Measurements from ENCODE around the gene SUFU.
A peak's percentile ranks its signal among the peaks of the same experiment; 100 is the strongest.

SUFU gene

DNA sequence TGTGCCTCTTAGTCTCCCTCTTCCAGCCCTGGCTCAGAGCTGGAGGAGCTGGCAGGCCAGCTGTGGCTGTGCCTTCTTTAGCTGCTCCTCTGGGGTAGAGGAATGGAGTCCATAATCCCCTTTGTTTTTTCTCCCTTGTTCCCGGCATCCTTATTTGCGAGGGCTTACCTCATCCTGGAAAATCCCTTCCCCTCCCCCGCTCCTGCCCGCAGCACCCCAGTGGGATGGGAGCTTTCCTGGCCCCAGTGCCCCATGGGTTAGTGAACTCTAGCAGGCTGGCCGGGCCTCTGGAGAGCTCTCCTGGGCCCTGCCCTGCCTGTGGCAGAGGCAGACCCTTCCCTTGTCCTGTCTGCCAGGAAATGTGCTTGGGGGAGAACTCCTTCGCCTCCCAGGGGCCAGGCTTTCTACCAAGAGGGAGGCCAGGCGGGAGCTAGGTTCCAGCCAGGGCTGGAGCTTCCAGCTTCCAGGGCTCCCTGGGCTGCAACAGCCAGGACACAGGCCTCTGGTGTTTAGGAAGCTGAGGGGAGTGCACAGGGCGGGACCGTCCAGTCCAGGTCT lies 124.0 kb downstream of the SUFU start:
- Histone ChIP-seq H2AFZ (ENCODE audit: low read length, unreplicated experiment) (no peak overlapping the region), H3K36me3 (ENCODE audit: insufficient read depth, low read length) (no peaks in the 10 kb centered on the region), H3K4me1 (ENCODE audit: control insufficient read depth, insufficient read depth, low read length, unreplicated experiment) (peaks cover 81% of the 10 kb centered on the region), H3K27me3 (ENCODE audit: insufficient read depth, low read length) (no peaks in the 10 kb centered on the region), H3K27ac (ENCODE audit: low read depth, low read length) (peak overlapping the region; percentile 86), H3K4me3 (ENCODE audit: low read depth, low read length) (no peak overlapping the region), H3K79me2 (ENCODE audit: control insufficient read depth, insufficient read depth, low read length, unreplicated experiment) (no peaks in the 10 kb centered on the region)

DNA sequence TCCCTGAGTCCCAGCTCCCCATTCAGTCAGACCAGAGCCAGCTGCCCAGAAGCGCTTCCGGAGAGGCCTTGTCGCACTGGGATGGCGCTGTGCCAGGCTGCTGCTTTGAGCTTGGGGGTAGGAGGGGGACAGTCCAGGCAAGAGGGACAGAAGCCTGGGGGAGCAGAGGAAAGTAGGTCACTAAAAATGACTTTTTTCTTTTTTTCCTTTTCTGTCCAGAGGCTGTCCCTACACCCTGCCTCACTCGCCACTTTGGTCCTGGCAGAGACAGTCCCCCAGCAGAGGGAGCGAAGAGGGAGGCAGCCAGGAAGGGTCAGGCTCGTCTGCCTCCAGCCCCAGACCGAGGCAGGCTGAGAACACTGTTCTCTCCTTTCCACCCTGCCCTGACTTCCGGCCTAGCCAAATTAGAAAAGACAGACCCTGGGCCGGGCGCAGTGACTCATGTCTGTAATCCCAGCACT lies 124.7 kb downstream of the SUFU start:
- peaks cover 87% of the 10 kb centered on the region for H3K4me1 ChIP-seq (ENCODE audit: control insufficient read depth, insufficient read depth, low read length, unreplicated experiment)
- peak overlapping the region; percentile 86 for H3K27ac ChIP-seq (ENCODE audit: low read depth, low read length)

DNA sequence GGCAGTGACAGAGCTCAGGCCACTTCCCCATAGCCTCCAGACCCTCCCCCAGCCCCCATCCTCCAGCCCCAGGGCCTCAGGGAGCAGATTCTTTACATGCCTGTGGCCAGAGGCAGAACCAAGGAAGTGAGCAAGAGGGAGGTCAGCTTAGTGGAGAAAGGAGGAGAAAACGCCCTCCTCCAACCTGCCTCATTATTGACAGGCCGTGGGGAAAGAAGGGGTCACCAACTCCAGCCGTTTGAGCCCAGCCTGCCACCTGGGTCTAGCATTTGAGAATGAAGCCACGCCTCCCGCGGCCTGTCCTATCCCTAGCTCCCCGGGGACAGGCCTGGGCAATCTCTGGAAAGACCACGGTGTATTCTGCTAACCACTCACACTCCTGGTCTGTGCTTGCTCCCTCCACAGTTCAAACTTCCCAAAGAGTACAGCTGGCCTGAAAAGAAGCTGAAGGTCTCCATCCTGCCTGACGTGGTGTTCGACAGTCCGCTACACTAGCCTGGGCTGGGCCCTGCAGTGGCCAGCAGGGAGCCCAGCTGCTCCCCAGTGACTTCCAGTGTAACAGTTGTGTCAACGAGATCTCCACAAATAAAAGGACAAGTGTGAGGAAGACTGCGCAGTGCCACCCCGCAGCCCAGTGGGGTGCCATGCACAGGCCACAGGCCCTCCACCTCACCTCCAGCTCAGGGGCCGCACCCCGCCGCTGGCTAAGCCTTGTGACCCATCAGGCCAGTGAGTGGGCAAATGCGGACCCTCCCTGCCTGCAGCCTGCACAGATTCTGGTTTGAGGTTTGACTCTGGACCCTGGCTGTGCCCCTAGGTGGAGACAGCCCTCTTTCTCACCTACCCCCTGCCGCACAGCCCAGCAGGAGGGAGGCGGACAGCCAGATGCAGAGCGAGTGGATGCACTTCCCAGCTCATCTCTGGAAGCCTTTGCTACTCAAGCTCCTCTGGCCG lies 126.2 kb downstream of the SUFU start:
- no peak overlapping the region for H3K4me3 ChIP-seq (ENCODE audit: low read depth, low read length)
- H3K27ac ChIP-seq (ENCODE audit: low read depth, low read length): peak overlapping the region; percentile 86

More for the DNA sequence above, 124.7 kb downstream of the SUFU start:
- Histone ChIP-seq H3K36me3 (ENCODE audit: insufficient read depth, low read length) (no peaks in the 10 kb centered on the region), H3K27me3 (ENCODE audit: insufficient read depth, low read length) (no peaks in the 10 kb centered on the region), H3K4me3 (ENCODE audit: low read depth, low read length) (no peak overlapping the region), H3K79me2 (ENCODE audit: control insufficient read depth, insufficient read depth, low read length, unreplicated experiment) (no peaks in the 10 kb centered on the region), H2AFZ (ENCODE audit: low read length, unreplicated experiment) (no peak overlapping the region)

DNA sequence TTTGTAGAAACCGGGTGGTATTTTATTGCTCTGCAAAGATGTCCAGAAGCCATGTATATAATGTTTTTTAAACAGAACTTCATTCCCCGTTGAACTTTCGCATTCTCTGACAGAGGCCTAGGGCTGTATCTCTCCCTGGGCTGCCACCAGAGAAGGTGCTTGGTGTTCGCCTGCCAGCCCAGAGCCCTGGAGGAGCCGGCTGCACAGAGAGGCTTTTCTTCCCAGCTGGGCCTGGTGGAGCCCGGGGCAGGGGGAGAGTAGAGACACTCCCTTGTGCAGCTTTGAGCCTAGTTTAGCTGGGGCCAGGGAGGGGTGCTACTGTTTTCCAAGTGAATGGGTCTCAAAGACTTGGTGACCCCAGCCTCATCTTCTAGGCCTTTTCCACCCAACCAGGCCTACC lies 126.9 kb downstream of the SUFU start:
- Histone ChIP-seq H3K36me3 (ENCODE audit: insufficient read depth, low read length) (no peaks in the 10 kb centered on the region), H3K79me2 (ENCODE audit: control insufficient read depth, insufficient read depth, low read length, unreplicated experiment) (no peaks in the 10 kb centered on the region), H3K4me1 (ENCODE audit: control insufficient read depth, insufficient read depth, low read length, unreplicated experiment) (peaks cover 90% of the 10 kb centered on the region), H3K27ac (ENCODE audit: low read depth, low read length) (peak overlapping the region; percentile 86), H2AFZ (ENCODE audit: low read length, unreplicated experiment) (no peak overlapping the region), H3K27me3 (ENCODE audit: insufficient read depth, low read length) (no peaks in the 10 kb centered on the region), H3K4me3 (ENCODE audit: low read depth, low read length) (no peak overlapping the region)

More for the DNA sequence above, 126.2 kb downstream of the SUFU start:
- Histone ChIP-seq H3K36me3 (ENCODE audit: insufficient read depth, low read length) (no peaks in the 10 kb centered on the region), H3K79me2 (ENCODE audit: control insufficient read depth, insufficient read depth, low read length, unreplicated experiment) (no peaks in the 10 kb centered on the region), H2AFZ (ENCODE audit: low read length, unreplicated experiment) (no peak overlapping the region), H3K4me1 (ENCODE audit: control insufficient read depth, insufficient read depth, low read length, unreplicated experiment) (peaks cover 93% of the 10 kb centered on the region), H3K27me3 (ENCODE audit: insufficient read depth, low read length) (no peaks in the 10 kb centered on the region)

DNA sequence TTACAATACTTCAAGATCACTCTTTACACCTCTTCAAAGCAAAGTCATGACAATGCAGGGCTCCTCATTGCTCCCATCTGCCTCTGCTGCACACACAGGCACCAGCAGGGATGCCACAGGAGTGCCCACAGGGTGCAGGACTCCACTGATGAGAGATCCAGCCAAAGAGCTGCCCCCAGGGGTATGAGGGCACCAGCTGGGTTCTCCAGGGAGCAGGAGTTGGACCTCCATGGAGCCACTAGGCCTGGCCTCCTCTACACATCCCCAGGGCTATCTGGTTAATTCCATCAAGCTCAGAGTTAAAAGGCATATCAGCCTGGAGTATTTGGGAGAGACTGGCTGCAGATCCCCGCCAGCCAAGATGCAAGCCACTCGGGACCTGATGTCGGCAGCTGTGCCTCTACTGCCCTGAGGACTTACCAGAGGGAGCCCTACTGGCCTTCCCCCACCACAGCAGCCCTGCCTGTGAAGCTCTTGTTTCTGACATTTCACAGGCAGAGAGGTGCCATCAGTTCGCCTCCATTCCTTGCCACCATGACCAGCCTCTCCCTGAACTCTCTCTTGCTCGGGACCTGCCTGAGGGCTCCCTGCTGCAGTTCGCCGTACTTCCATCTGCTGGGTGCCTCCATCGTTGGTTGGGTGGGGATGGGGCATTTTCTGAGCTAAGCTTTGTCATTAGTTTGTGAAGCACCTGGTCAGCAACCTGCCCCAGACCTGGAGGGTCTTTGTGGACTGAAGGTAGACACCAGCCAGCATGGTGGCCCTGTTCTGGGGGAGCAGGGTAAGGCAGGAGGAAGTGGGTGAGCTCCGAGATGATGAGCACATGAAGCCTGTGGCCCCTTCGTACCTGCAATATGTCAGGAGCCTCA lies 128.0 kb downstream of the SUFU start:
- H3K79me2 ChIP-seq (ENCODE audit: control insufficient read depth, insufficient read depth, low read length, unreplicated experiment): no peaks in the 10 kb centered on the region
- no peaks in the 10 kb centered on the region for H3K27me3 ChIP-seq (ENCODE audit: insufficient read depth, low read length)
- H2AFZ ChIP-seq (ENCODE audit: low read length, unreplicated experiment): no peak overlapping the region
- peak overlapping the region; percentile 86 for H3K27ac ChIP-seq (ENCODE audit: low read depth, low read length)
- H3K4me3 ChIP-seq (ENCODE audit: low read depth, low read length): no peak overlapping the region
- peaks cover 84% of the 10 kb centered on the region for H3K4me1 ChIP-seq (ENCODE audit: control insufficient read depth, insufficient read depth, low read length, unreplicated experiment)
- no peaks in the 10 kb centered on the region for H3K36me3 ChIP-seq (ENCODE audit: insufficient read depth, low read length)

DNA sequence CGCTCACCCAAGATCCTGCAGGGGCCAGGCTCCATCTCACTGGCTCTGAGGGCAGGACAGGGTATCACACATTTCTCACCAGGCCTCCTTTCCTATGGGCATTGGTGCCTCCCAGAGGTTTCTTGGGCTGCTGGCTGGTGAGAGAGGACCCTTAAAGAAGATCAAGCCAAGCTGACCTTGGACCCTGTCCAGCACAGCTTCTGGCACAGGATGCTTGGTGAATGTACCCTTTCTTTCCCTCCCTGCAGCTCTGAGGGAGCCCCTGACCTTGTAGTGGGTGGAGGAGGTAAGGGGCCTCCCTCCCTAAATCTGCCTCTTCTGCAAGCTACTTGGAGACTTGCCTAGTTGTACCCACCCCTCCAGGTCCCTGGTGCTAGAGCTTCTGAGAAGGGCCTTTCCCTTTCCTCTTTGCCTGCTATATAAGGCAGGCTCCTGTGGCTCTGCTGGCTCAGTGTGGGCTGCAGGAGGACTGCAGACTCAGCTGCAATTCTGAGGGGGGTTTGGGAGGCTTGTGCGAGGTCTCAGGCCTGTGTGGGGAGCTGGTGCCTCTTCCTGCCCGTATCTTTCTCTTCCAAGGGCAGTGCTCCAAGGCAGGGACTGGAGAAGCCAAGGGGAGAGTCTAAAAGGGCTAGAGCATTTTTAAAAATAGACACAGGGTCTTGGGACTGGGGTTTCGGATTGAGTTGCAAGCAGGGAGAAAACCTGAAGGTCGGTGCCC lies 128.8 kb downstream of the SUFU start:
- no peak overlapping the region for H2AFZ ChIP-seq (ENCODE audit: low read length, unreplicated experiment)
- H3K4me1 ChIP-seq (ENCODE audit: control insufficient read depth, insufficient read depth, low read length, unreplicated experiment): peaks cover 76% of the 10 kb centered on the region
- no peaks in the 10 kb centered on the region for H3K79me2 ChIP-seq (ENCODE audit: control insufficient read depth, insufficient read depth, low read length, unreplicated experiment)
- no peaks in the 10 kb centered on the region for H3K27me3 ChIP-seq (ENCODE audit: insufficient read depth, low read length)
- H3K27ac ChIP-seq (ENCODE audit: low read depth, low read length): peak overlapping the region; percentile 85
- H3K36me3 ChIP-seq (ENCODE audit: insufficient read depth, low read length): no peaks in the 10 kb centered on the region
- H3K4me3 ChIP-seq (ENCODE audit: low read depth, low read length): peak overlapping the region; percentile 49

DNA sequence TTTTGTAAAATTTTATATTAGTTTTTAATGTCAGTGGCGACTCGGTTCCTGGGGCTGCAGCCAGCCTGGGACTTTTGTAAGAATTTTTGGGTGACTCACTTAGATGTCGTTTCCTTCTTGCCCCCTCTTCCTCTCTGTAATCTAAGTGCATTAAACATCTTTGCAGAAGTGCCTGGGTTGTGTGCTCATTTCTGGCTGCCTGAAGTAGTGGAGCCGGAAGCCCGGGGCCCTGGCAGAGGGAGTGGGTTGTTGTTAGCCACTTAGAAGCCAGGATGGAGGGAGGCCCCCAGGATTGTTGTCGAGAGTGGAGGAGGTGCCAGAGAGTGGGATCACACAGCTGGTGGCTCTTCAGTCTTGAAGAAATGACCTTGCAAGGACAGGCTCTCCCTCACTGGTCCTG lies 129.5 kb downstream of the SUFU start:
- H3K4me3 ChIP-seq (ENCODE audit: low read depth, low read length): peak overlapping the region; percentile 49
- peak overlapping the region; percentile 85 for H3K27ac ChIP-seq (ENCODE audit: low read depth, low read length)
- peaks cover 68% of the 10 kb centered on the region for H3K4me1 ChIP-seq (ENCODE audit: control insufficient read depth, insufficient read depth, low read length, unreplicated experiment)
- H3K27me3 ChIP-seq (ENCODE audit: insufficient read depth, low read length): no peaks in the 10 kb centered on the region
- peak overlapping the region; percentile 12 for H2AFZ ChIP-seq (ENCODE audit: low read length, unreplicated experiment)
- no peaks in the 10 kb centered on the region for H3K36me3 ChIP-seq (ENCODE audit: insufficient read depth, low read length)
- no peaks in the 10 kb centered on the region for H3K79me2 ChIP-seq (ENCODE audit: control insufficient read depth, insufficient read depth, low read length, unreplicated experiment)

DNA sequence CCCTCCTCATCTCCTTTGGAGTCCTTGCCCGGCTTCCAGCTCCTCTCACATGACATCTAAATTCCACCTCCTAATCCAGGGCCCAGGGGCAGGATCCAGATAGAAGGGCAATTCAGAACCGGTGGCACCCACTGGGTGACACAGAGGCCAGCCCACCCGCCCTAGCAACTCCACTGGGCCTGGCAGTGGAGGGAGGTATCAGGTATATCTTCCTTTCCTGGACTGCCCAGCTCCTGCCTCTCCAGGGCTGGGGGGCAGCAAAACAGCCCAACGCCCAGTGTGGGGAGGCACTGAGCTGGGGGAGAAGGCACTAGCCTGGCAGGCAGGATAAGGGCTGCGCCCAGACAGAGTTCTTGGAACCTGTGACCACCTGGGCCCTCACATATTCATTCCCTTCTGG lies 130.1 kb downstream of the SUFU start:
- Histone ChIP-seq H3K4me1 (ENCODE audit: control insufficient read depth, insufficient read depth, low read length, unreplicated experiment) (peaks cover 63% of the 10 kb centered on the region), H3K4me3 (ENCODE audit: low read depth, low read length) (no peak overlapping the region), H3K27me3 (ENCODE audit: insufficient read depth, low read length) (no peaks in the 10 kb centered on the region), H3K79me2 (ENCODE audit: control insufficient read depth, insufficient read depth, low read length, unreplicated experiment) (no peaks in the 10 kb centered on the region), H2AFZ (ENCODE audit: low read length, unreplicated experiment) (no peak overlapping the region), H3K36me3 (ENCODE audit: insufficient read depth, low read length) (no peaks in the 10 kb centered on the region), H3K27ac (ENCODE audit: low read depth, low read length) (peak overlapping the region; percentile 85)

DNA sequence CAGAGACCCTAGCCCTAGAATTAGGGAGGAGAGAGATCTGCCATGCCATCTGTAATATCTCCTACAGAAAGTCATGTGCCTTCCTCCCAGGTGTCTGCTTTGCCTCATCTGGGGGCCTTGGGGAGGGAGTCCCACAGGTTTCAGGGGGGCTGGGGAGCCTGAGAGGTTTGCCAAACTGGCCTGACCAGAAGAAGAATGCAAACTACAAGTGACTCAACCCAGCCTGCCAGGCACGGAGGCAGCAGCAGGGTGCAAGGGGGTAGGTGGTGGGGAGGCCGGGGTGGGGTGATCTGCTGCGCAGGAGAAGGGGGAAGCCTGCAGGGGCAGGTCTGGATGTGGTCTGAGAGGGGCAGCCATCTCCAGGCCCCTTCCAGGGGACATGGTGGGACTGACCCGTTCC lies 130.9 kb downstream of the SUFU start:
- no peak overlapping the region for H3K4me3 ChIP-seq (ENCODE audit: low read depth, low read length)
- no peaks in the 10 kb centered on the region for H3K79me2 ChIP-seq (ENCODE audit: control insufficient read depth, insufficient read depth, low read length, unreplicated experiment)
- H3K36me3 ChIP-seq (ENCODE audit: insufficient read depth, low read length): no peaks in the 10 kb centered on the region
- H3K27me3 ChIP-seq (ENCODE audit: insufficient read depth, low read length): no peaks in the 10 kb centered on the region
- peak overlapping the region; percentile 85; the same call in 1 of the 2 replicates for H3K27ac ChIP-seq (ENCODE audit: low read depth, low read length)
- no peak overlapping the region for H2AFZ ChIP-seq (ENCODE audit: low read length, unreplicated experiment)
- peaks cover 55% of the 10 kb centered on the region for H3K4me1 ChIP-seq (ENCODE audit: control insufficient read depth, insufficient read depth, low read length, unreplicated experiment)

DNA sequence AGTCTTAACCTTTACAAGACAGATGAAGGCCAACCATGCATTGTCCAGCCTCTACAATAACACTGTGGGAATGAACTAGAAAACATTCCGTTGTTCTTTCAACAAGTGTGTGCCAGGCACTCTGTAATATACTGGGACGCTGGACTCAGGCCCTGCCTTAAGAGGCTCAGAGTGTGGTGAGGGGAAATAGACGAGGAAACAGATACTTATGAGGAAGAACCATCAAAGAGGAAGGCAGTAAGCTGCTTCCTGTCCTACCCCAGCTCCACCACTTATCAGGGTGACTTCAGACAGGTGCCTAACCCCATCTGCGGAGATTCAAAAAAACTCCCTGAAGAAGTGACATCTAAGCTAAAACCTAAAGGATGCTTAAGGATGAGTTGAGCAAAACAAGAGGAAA lies 131.6 kb downstream of the SUFU start:
- no peak overlapping the region for H2AFZ ChIP-seq (ENCODE audit: low read length, unreplicated experiment)
- no peaks in the 10 kb centered on the region for H3K36me3 ChIP-seq (ENCODE audit: insufficient read depth, low read length)
- H3K27ac ChIP-seq (ENCODE audit: low read depth, low read length): no peak overlapping the region
- H3K4me1 ChIP-seq (ENCODE audit: control insufficient read depth, insufficient read depth, low read length, unreplicated experiment): peaks cover 48% of the 10 kb centered on the region
- H3K27me3 ChIP-seq (ENCODE audit: insufficient read depth, low read length): no peaks in the 10 kb centered on the region
- H3K4me3 ChIP-seq (ENCODE audit: low read depth, low read length): no peak overlapping the region
- no peaks in the 10 kb centered on the region for H3K79me2 ChIP-seq (ENCODE audit: control insufficient read depth, insufficient read depth, low read length, unreplicated experiment)

All from ACC112 (cell line).